Stimulated activated naive CD4-positive, alpha-beta T cell treated with Interleukin-2 at 50 U/mL for 16 hours (primary cell): Measurements from ENCODE around the gene FNTB.

ENCODE experiments used
- DNase-seq: peaks from one replicate; lab custom pipeline; 2025; lab: John Stamatoyannopoulos, UW

Gene FNTB

DNA sequence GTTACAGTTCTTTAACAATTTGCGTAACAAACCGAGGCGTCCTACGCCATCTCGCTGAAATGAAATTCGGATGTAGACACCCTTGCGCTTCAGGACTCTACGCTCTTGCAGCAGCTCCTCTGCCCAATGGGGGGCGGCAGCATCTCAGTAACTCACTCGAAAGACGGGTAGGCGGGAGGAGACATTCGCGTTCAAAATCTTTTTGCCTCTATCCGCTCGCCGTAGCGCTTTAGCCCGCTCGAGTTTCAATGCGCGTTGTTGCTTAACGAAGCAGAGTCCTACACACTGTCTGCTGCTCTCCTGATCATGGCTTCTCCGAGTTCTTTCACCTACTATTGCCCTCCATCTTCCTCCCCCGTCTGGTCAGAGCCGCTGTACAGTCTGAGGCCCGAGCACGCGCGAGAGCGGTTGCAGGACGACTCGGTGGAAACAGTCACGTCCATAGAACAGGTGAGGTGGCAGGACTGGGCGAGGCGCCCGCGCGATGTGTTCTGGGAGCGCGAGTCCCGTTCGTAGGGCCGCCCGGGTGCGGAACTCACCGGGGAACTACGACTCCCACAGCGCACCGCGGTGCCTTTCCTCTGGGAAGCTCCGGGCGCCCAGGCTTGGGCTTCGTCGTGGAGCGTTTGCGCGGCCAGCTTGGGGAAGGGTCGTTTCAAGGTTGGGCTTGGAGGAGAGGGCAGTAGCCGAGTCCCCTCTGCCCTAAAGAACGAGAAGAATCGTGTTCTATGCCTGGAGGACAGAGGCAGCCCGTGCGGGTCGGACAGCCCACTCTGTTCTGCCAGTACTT is at the start of gene FNTB:
Gene FNTB, plus strand, starts transcription at position 248 of the 790 bp plus-strand sequence. Its CDS starts 59 bp downstream, at position 307.
- peak; percentile 91 for DNase-seq

- no peak for DNase-seq
Measured at GRCh38 chr14:64937171-64937820, 49.4 kb upstream of the FNTB start.

DNA sequence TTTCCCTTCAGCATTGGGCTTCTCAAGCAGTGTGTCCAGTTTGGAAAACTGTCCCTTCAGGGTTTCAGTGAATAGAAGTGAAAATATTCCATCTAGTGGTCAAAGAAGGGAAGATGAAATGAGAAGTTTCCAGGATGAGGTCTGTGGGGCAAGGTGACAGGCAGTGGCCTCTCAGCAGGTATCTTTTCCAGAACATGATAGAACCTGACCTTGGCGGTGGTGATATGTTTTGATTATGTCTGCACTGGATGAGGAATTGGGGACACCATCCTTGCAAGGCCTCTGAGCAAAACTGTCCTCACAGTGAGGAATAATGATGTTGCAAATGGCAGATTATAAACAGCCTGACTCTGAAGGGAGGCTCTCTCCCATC is 48.9 kb upstream of the FNTB start:
- DNase-seq, result no peak

DNA sequence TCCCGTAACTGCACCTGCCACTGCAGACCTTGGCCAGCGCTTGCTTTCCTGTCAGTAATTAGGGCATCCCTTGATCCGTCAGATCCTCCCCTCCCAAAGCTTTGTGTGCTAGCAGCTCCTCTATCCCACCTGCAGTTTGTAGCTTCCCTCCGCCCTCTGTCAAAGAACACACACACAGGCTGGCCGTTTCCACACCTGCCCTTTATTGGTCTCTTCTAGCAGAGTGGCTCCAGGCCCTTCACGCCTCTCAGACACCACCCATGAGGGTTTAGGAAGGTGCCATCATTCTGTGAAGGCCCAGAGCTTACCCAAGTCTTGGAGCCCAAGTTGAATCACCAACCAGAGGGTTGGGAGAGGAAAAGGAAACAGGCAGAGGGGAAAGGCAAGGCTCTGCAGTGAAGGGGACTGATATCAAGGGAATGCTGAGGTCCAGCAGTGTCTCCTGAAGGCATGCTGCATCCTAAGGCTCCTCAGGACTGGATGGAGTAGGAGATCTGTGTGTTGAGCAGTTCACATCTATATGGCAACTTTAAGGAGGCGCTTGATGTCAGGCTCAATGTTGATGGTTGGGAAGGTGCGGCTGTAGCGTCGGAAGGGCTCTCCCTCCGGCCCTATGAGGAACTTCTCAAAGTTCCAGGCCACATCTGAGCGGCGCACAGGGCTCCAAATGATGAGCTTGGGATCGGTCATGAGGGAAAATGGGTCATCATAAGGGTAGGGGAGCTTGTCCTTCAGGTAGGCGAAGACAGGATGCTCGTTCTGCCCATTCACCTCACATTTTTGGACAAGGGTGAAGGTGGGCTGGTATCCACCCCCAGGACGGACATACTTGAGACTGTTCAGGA is 47.5 kb upstream of the FNTB start:
- DNase-seq, result no peak

DNA sequence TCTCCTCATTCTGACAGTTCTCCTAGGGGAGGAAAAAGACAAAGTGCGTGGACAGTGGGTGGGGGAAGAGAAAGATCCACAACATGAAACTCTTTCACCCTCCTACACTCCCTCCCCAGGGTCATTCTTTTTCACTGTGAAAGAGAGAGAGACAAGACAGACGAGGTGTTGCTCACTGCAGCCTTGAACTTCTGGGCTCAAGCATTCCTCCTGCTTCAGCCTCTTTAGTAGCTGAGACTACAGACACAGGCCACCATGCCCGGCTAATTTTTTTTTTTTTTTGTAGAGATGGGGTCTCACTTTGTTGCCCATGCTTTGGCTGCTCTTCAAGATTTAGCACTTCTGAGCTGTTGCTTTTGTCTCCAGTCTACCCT is 46.9 kb upstream of the FNTB start:
- DNase-seq, result no peak

DNA sequence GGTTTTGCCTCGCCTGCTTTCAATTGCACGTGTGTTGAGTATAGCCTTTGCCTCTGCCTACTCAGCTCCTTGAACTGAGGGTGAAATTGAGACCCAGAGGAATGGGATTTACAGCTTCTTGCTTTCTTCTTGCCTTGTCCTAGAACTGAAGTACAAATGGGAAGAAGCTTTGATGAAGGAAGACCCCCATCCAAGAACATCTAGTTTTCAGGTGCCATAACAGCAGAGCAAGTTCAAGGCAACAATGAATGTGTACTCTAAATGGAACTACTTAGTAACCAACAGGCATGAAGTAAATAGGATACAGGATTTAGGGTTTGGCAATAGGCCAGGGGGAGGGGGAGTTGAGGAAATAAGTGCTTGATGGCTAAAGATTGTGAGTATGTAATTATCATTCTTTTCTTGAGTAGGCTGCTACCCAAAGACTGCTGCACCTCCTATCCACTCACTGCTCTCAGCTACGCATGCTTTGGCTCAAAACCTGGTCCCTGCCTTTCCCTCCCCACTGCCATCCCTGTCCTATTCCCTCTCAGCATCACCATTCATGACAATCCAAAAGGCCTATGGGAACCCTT is 46.3 kb upstream of the FNTB start:
- DNase-seq, result no peak

DNA sequence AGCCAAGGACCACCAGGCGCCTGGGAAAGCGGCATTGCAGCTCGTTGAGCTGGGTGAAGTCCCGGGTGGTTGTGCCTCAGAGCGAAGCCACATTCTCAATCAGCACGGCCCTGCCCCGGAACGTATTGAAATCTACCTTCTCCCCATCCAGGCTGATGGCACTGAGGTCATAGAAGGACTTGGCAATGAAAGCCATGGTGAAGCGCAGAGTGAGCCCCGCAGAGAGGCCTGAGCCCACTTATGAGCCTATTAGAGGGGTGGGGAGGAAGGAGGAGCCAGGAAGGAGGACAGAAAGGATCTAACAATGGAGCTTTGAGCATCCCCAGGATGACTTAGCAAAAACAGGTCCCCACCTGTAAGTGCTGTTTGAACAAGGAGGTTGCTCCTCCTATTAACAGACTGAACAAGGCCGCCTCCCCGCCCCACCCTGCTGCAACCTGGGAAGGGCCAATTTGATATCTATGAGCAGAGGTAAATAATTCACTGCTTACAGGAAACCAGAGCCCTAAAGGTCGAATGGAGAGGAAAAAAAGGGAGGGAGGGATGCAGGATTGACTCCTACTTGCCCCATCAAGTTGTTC is 44.1 kb upstream of the FNTB start, which contains the start of gene GPX2:
Gene GPX2, minus strand, starts transcription at position 215 of the 581 bp plus-strand sequence. Its CDS starts 19 bp downstream, at position 196.
- DNase-seq, result no peak

DNA sequence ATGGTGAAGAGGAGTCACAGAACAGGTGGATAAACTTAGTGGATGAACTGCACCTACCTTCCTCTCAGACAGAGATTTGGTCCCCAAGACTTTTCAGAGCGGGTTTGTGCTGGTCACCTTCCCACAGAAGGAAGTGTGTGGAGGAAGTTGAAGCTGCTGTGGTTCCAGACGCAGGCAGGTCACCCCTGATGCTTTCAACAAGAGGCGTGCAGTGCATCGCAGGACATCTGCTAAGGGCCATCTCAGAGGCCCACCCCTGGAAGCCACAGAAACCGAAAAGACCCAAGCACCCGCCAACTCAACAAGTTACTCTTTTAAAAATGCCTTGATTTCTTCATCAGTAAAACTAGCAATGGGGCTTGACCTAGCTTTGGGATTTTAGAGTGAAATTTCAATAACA is 43.1 kb upstream of the FNTB start:
- no peak for DNase-seq

DNA sequence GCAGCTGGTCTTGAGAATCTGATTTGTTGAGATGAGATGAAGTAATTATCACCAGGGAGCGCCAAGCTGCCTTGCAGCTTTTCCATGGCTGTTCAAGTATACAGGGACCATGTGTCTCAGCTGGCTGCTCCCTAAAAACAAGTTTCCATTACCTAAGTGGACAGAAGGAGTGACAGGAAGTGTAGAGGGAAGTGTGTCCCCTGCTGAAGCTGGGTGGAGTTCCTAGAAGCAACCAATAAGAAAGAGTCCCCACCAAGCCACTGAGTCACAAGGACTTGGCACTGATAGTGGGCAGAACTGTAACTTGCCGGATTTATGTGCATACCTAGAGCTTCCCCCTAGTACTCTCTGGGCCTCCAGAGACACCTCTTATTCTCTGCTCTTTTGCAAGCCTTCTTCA is 42.7 kb upstream of the FNTB start:
- no peak for DNase-seq

DNA sequence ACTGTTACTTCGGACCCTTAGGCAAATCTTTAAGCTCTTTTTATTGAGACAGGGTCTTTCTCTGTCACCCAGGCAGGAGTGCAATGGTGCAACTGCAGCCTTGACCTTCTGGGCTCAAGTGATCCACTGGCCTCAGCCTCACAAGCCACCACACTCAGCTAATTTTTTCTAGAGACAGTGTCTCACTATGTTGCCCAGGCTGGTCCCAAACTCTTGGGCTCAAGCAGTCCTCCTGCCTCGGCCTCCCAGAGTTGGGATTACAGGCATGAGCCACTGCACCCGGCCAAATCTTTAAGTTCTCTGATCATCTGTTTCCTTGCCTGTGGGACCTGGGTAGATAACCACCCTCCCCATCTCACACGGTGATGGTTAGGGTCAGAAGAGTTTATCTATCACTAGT is 41.8 kb upstream of the FNTB start:
- DNase-seq, result no peak

- DNase-seq, result no peak
Measured at GRCh38 chr14:64945431-64946178, 41.1 kb upstream of the FNTB start.

GRCh38 chr14:64946310-64947045 is 40.2 kb upstream of the FNTB start:
- DNase-seq, result no peak

- DNase-seq, result no peak
Measured at GRCh38 chr14:64947710-64948611, 38.7 kb upstream of the FNTB start.

- no peak for DNase-seq
Measured at GRCh38 chr14:64948612-64949210, 38.0 kb upstream of the FNTB start.

DNA sequence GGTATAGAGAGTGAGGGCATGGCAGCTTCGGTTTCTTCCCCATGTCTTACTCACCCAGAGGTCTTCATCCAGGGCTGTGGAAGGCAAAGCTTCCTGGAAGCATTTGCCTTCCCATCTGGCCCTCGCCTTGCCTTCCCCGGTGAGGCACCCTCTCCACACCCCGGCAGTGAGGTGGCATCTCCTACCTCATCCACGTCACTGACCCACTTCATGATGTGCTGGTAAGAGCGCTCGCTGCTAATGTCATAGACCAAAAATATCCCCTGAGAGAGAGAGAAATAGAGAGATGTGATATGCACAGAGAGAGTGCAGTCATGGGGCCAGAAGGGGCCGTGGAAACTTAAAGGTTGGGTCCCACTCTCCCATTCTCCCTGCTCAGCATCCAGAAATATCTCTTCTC is 35.8 kb upstream of the FNTB start:
- DNase-seq, result no peak

- no peak for DNase-seq
Measured at GRCh38 chr14:64951291-64951690, 35.4 kb upstream of the FNTB start.

- no peak for DNase-seq
Measured at GRCh38 chr14:64951724-64952123, 35.0 kb upstream of the FNTB start.

- no peak for DNase-seq
Measured at GRCh38 chr14:64952598-64953309, 33.9 kb upstream of the FNTB start.

DNA sequence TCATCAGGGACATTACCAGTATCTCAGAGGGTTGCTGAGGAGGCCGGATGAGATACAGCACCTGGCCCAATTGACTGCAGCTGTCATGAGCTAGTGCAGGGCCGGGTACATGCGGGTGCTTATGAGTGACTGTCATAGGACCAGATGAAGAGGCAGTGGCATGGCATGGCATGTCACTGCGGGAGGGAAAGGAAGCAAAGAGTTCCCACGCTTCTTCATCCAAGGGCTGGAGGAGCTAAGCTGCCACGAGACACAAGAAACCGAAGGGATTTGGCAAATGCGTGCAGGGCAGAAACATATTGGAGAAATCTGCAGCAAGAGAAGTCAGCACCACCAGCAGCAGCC is 33.4 kb upstream of the FNTB start:
- no peak for DNase-seq
